ENCODE results near the gene NDRG2.

The NDRG2 gene

GRCh38 chr14:21033133-21033698, 8.4 kb upstream of the NDRG2 start:
- DNase-seq (ENCODE audit: low spot score), result no peak

GRCh38 chr14:21032326-21033132, 7.7 kb upstream of the NDRG2 start:
- no peak for DNase-seq (ENCODE audit: low spot score)

- no peak for DNase-seq (ENCODE audit: low spot score)
Measured at GRCh38 chr14:21030531-21030930, 5.7 kb upstream of the NDRG2 start.

- DNase-seq (ENCODE audit: low spot score), result no peak
Measured at GRCh38 chr14:21029917-21030316, 5.1 kb upstream of the NDRG2 start, which contains the start of gene TPPP2. Gene TPPP2, plus strand, starts transcription at chr14:21030217. Its CDS starts 365 bp downstream, at chr14:21030582.

- DNase-seq (ENCODE audit: low spot score), result no peak
Measured at GRCh38 chr14:21026988-21027315, 2.1 kb upstream of the NDRG2 start.

GRCh38 chr14:21026274-21026987, 1.6 kb upstream of the NDRG2 start:
- no peak for DNase-seq (ENCODE audit: low spot score)

- no peak for DNase-seq (ENCODE audit: low spot score)
Measured at GRCh38 chr14:21025371-21026273, 761 bp upstream of the NDRG2 start.

GRCh38 chr14:21023817-21024584, 860 bp downstream of the NDRG2 start:
- DNase-seq (ENCODE audit: low spot score), result no peak

GRCh38 chr14:21023174-21023573, 1.7 kb downstream of the NDRG2 start:
- no peak for DNase-seq (ENCODE audit: low spot score)

GRCh38 chr14:21022686-21023085, 2.2 kb downstream of the NDRG2 start:
- DNase-seq (ENCODE audit: low spot score), result no peak

GRCh38 chr14:21020977-21021545, 3.8 kb downstream of the NDRG2 start:
- DNase-seq (ENCODE audit: low spot score), result no peak

- DNase-seq (ENCODE audit: low spot score), result no peak
Measured at GRCh38 chr14:21019366-21019765, 5.5 kb downstream of the NDRG2 start.

- DNase-seq (ENCODE audit: low spot score), result no peak
Measured at GRCh38 chr14:21018781-21019180, 6.1 kb downstream of the NDRG2 start.

- DNase-seq (ENCODE audit: low spot score), result no peak
Measured at GRCh38 chr14:21018286-21018685, 6.6 kb downstream of the NDRG2 start.

GRCh38 chr14:21017528-21018245, 7.2 kb downstream of the NDRG2 start:
- no peak for DNase-seq (ENCODE audit: low spot score)

GRCh38 chr14:21016413-21017190, 8.3 kb downstream of the NDRG2 start:
- DNase-seq (ENCODE audit: low spot score), result no peak

- DNase-seq (ENCODE audit: low spot score), result no peak
Measured at GRCh38 chr14:21015312-21015711, 9.5 kb downstream of the NDRG2 start.

- DNase-seq (ENCODE audit: low spot score), result peak; percentile 78
Measured at GRCh38 chr14:21014761-21015190, 10.1 kb downstream of the NDRG2 start.

GRCh38 chr14:21011136-21011535, 13.7 kb downstream of the NDRG2 start:
- no peak for DNase-seq (ENCODE audit: low spot score)

Measured in NAMALWA (cell line).